Middle frontal gyrus (tissue), 1 donor: ENCODE data around the gene SIK3.

ENCODE experiments used
- DNase-seq: peaks from one replicate; pipeline ENCODE4 v3.0.0-alpha.2; 2015; ENCODE audit warnings: low spot score; ENCODE audit errors: extremely low spot score

Gene SIK3

GRCh38 chr11:116870054-116870453, 228.2 kb downstream of the SIK3 start:
- DNase-seq, result no peak

- no peak for DNase-seq
These were observed 228.6 kb downstream of the SIK3 start for GRCh38 chr11:116869610-116870009.

GRCh38 chr11:116868066-116868465, 230.2 kb downstream of the SIK3 start:
- DNase-seq, result no peak

- DNase-seq, result no peak
These were observed 230.6 kb downstream of the SIK3 start for GRCh38 chr11:116867619-116868018.

- no peak for DNase-seq
These were observed 231.3 kb downstream of the SIK3 start for GRCh38 chr11:116866804-116867455.

DNA sequence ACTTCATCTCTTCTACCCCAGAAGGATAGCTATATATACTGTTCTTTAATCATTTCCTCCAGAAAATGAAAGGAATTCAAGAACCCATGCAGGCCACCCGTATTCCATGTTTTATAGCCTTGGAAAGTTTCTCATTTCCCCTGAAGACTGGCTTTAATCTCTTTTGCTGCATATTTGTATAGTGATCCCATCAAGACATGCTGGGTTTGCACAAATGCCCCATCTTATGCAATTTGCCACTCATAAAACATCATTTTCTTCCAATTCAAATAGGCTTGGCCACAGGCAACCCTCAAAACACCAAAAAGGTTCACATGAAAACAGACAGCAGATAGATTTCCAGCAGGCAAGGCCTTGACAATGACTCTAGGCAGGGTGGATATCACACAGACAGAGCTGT, 232.5 kb downstream of the SIK3 start:
- DNase-seq, result no peak

- DNase-seq, result no peak
These were observed 233.7 kb downstream of the SIK3 start for GRCh38 chr11:116864531-116864930.

DNA sequence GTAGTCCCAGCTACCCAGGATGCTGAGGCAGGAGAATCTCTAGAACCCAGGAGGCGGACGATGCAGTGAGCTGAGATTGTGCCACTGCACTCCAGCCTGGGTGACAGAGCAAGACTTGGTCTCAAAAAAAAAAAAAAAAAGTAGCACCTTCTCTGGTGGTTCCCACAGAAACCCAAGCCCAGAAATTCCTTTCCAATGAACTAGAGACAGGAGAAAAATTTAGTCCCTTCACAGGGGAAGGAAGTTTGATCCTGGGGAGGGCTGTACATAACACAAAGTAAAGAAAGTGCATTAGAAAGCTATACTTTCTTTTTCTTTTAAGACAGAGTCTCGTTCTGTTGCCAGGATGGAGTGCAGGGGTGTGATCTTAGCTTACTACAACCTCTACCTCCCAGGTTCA, 235.3 kb downstream of the SIK3 start:
- DNase-seq, result no peak

DNA sequence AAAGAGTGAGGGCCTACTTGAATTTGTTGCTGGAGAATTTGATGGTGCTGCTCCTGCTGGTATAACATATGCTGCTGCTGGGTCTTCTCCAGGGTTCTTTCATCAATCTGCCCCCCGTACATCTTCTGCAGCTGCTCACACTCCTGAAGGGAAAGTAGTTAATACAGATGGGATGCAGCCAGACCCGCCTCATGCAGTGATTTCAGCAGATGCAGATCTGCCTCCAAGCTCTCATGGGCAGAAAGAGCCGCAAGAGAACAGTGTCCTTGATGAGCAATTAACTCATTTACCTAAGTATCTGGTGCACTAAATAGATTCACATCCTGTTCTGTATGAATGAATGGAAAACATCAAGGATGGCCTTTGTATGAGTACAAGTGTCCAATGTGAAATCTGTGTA, 236.0 kb downstream of the SIK3 start:
- no peak for DNase-seq

DNA sequence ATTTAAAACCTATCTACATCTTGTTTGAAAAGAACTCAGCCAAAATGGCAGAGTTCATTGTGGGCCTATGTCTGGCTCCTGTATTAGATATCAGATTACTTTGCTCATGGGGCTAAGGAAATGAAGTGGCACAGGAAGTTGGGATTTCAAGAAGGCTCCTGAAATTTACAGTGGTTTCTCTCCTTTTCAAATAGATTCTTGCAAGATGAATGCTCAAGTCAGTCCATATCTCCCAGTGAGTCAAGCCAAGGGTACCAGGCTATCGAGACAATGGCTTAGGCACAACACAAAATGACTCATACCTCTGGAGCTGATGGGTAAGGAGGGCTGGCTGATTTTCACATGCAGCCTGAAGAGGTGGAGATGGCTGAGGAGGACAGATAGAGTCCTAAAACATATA, 236.7 kb downstream of the SIK3 start:
- no peak for DNase-seq

GRCh38 chr11:116860303-116860702, 237.9 kb downstream of the SIK3 start:
- DNase-seq, result no peak

- no peak for DNase-seq
These were observed 239.1 kb downstream of the SIK3 start for GRCh38 chr11:116859175-116859574.

DNA sequence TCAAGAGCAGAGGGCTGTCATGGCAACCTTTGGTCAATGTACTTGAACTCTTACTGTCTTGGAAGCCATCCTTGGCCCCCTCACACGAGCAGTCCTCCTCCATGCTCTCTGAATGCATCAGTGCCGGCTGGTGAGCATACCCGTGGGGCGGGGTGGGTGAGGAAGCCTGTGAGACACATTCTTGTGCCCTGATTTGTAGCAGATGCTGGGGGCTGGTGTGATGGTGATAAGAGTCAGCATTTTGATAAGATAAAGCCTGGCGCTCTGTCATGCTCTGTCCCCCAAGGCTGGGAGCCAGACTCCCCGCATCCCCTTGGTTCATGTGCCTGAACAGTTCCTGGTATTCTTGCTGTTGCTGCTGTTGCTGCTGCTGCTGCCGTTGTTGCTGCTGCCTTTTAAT, 240.3 kb downstream of the SIK3 start:
- DNase-seq, result no peak

DNA sequence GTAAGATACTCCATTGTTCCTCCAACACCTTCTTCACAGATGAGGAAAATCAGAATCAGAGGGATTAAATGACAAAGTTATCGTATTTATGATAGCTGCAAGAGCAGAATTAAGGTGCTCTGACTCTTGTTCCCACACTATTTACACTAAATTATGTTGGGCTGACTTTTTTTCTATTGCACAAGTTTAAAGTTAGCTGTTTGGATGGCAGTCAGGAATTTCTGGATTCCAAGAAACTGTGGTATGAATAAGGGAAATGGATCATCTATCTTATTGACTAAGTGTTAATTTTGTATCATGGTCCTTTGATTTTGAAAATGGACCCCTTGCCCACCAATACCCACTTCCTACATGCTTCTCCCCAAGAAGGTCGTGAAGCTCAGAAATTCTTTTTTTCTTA, 240.9 kb downstream of the SIK3 start:
- no peak for DNase-seq

DNA sequence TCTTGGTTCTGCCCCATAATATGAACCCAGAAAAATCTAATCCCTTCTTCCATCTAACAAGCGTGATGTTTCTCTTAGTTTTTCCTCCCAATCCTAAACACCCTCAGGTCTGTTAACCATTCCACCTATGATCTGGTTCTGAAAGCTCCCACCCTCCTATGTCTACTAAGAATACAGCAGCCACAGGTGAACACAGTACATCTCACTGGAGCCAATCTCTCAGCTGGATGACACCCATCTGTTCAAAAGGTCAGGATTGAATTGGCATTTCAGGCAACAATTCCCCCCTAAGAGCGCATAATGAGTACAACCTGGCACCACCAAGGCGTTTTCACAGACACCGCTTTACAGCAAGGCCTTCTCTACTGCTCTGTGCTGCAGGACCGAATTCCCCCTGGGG, 241.8 kb downstream of the SIK3 start:
- no peak for DNase-seq

- no peak for DNase-seq
These were observed 242.8 kb downstream of the SIK3 start for GRCh38 chr11:116855413-116855812.

DNA sequence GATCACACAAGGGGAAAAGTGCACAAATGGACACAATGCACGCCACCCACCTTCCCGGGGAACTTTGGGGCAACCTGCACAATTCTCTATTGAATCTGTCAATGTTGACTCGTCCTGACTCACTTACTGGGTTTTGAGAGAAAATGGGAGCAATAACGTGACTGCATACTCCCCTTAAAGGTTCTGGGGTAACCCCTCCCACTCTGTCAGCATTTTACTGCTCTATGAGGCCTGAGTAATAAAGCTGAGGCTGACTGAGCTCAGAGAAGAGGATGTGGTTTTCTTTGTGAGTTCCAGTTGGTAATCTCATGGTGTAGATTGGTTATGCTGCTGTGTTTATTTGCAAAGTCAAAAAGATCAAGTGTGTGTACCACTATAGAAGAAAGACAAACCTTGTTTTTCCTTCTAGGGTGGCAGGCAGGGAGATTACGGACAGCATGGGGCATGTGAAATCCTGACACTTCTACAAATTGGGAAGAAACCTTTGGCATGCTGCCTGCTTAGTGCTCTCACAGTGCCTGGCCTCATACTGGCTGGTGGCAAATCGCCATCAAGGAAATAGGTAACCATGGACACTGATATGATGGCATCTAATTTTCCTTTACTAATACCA, 244.7 kb downstream of the SIK3 start:
- DNase-seq, result no peak

- DNase-seq, result no peak
These were observed 245.8 kb downstream of the SIK3 start for GRCh38 chr11:116852261-116853031.

GRCh38 chr11:116851626-116852025, 246.6 kb downstream of the SIK3 start:
- DNase-seq, result no peak

GRCh38 chr11:116849486-116849885, 248.7 kb downstream of the SIK3 start:
- no peak for DNase-seq

DNA sequence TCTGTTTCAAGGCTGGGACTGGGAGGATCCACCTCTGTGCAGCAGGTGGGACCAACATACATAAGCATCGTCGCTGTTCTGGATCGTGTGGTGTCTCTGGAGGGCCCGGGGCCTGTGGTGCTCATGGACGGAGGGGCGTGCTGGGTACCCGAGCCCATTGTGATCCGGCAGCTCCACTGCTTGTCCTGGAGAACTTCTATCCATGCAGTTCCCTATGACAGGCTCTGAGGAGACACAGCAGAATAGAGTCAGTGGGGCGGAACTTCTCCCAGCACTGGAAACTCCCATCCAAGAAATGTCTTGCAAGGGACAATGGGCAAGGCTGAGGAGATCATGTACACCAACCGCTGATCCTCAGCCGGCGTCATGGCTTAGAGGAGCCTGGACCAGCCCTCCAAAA, 249.2 kb downstream of the SIK3 start:
- no peak for DNase-seq

DNA sequence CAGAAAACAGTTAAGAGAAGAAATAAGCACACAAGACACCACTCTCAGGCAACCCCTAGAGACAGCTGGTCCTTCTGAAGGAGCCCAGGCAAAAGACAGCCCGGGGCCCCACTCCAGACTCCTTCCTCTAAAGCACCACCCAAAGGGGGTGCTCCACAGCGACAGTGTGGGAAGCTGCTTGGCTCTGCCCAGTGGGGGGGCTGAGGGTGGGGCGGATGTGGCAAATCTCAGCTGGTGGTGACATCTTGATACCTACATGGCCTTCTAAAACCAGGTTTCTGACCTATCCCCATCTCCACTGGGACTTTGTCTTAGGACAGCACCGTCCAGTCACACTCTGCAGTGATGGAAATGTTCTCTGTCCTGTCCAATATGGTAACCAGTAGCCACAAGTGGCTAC, 250.6 kb downstream of the SIK3 start:
- DNase-seq, result no peak

DNA sequence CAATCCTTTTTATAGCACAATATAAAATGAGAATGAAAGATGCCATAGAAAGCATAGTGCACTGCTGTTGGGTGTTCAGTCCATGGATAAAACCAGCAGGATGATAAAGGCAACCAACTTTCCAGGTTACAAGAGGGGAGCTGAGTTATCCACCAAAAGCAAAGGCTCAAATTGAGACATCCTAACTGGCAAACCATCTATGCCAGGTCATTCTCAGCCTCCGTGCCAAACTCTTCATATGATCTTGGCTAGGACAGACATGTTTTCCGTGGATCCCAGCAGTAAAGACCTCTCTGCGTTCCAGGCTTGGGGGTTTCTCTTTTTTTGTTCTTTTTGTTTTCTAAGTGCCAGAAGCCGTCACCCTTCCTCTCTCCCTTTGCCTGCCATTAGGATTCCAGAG, 253.5 kb downstream of the SIK3 start:
- no peak for DNase-seq
